A204.1 (cell line): ENCODE results near the gene S100A5.
"Not testable (repeated sequence)": the region's sequence is repeated elsewhere in the genome, so short reads cannot be mapped to it uniquely, and the experiment has no call there.

Experiments used
- FAIRE-seq: peaks from 2 replicates; lab custom pipeline; 2012; peaks lifted over from hg19 to GRCh38; lab: Jason Lieb, UNC

Gene S100A5

GRCh38 chr1:153540394-153541361 lies at the start of gene S100A5:
S100A5 (minus strand) TSS chr1:153540934; CDS start chr1:153540191, 743 bp downstream.
- FAIRE-seq: no peak

- no peak for FAIRE-seq
These were observed 47.7 kb upstream of the S100A5 start for GRCh38 chr1:153588482-153588881.

DNA sequence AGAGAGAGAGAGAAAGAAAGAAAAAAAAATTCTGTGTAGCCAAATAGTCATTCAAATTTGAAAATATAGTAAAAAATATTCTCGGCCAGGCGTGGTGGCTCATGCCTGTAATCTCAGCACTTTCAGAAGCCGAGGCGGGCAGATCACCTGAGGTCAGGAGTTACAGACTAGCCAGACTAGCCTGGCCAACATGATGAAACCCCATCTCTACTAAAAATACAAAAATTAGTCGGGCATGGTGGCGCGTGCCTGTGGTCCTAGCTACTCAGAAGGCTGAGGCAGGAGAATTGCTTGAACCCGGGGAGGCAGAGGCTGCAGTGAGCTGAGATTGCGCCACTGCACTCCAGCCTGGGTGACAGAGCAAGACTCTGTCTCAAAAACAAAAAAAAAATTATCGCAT lies 47.3 kb upstream of the S100A5 start:
- FAIRE-seq: not testable (repeated sequence)

DNA sequence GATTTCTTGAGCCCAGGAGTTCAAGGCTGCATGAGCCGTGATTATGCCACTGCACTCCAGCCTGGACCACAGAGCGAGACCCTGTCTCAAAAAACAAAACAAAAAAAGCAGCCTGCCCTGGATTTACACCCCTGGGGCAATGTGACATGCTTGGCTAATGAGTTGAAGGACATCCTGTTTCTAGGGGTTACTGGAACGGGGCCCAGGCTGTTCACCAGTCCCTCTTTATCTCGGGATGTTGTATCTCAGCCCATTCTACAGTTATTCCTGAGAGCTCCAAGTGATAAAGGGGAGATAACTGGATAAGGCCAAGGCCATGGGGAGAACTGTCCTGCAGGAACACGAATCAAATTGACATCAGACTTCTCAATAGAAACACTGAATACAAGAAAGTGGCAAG lies 46.6 kb upstream of the S100A5 start:
- no peak for FAIRE-seq

GRCh38 chr1:153586347-153586746 lies 45.6 kb upstream of the S100A5 start:
- no peak for FAIRE-seq

DNA sequence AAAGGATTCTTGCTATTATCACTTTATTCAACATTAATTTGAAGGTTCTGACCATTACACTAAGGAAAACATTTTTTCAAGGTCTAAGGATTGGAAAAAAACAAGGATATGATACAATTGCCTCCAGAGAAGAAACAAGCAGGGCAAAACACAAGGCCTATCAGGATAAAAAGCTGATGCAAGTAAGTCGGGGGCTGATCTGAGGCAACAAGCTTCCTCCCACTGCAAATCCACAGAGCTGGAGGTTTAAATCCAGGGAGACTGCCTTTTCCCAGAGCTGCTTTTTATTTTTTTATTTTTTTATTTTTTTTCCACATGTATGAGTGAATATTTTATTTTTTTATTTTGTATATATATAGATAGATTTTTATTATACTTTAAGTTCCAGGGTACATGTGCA lies 44.3 kb upstream of the S100A5 start:
- no peak for FAIRE-seq

GRCh38 chr1:153583976-153584375 lies 43.2 kb upstream of the S100A5 start:
- FAIRE-seq: peak; percentile 25

GRCh38 chr1:153583514-153583913 lies 42.8 kb upstream of the S100A5 start:
- FAIRE-seq: not testable (repeated sequence)

- FAIRE-seq: not testable (repeated sequence)
These were observed 42.1 kb upstream of the S100A5 start for GRCh38 chr1:153582836-153583235.

DNA sequence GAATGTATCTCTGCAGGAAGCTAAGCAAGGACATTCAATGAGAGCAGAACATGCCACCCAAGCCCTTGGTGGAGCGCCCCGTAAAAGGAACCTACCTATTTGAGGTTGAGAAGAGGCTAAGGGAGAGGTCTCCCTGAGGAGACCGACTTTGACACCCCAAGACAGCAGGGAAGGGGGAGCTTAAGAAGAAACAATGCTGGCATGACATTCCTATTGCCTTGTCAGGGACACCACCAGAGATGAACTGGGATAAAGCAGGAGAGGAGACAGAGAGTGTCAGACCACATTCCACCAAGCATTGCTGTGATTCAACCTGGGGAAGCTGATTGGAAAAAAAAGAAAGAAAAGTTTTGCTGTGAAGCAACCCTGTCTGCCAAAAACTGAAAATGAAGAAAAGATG lies 38.2 kb upstream of the S100A5 start:
- no peak for FAIRE-seq

DNA sequence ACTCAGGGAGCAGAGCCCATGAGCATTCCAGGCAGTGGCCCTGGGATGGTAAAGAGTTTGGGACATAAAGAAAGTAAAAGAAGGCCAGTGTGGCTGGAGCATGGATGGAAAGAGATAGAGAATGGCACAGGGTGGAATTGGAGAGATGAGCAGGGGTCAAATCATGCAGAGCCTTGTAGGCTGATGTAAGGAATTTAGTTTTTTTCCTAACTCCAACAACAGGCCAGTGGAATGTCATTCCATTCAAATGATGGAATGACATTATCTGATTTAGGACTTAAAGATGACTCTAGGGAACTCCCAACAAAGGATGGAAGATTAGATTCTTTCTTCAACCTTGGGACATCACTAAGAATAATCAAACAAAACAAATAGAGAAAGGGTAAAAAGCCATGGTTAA lies 37.8 kb upstream of the S100A5 start:
- FAIRE-seq: no peak

- FAIRE-seq: no peak
These were observed 36.9 kb upstream of the S100A5 start for GRCh38 chr1:153577624-153578051.

DNA sequence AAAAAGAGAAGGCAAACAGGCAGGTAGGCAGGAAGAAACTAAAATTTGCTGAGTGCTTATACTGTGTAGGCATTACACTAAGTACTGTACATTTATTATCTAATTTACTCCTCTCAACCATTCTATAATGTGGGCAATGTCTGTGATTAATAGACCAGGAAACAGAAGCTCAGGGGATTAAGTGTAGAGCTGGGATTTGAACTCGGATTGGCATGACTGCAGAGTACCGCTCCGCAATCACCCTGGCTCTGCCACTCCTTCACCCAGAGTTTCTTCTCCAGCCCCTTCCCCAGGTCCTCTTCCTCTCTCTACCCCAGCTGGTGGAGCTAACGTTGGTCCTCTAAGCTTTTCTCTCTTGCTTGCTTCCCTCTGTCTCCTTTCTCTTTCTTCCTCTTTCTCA lies 36.4 kb upstream of the S100A5 start:
- FAIRE-seq: no peak

- FAIRE-seq: not testable (repeated sequence)
These were observed 34.8 kb upstream of the S100A5 start for GRCh38 chr1:153575497-153575896.

GRCh38 chr1:153575081-153575491 lies 34.4 kb upstream of the S100A5 start:
- FAIRE-seq: not testable (repeated sequence)

GRCh38 chr1:153573351-153573750 lies 32.6 kb upstream of the S100A5 start:
- FAIRE-seq: no peak

DNA sequence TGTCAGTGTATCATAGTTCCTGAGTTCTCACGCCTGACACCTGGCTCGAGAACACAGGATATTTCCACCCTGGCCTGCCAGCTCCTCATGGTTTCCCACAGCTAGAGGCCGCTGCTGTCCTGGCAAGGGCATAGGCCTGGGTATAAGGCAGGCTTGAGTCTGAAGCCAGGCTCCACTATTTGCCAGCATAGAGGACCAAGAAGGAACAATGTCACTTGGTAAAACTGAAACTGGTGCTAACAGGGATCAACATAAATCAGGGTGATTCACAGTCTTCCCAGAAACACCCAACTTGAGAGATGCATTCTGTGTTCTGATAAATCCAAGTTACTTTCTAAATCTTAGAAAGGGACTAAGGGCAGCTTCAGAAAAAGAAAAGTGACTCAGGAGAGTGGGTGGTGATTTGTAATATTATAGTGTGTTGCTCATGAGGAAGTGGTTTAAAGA lies 31.9 kb upstream of the S100A5 start:
- no peak for FAIRE-seq

GRCh38 chr1:153571706-153572105 lies 31.0 kb upstream of the S100A5 start:
- no peak for FAIRE-seq

GRCh38 chr1:153570874-153571273 lies 30.1 kb upstream of the S100A5 start:
- FAIRE-seq: no peak

GRCh38 chr1:153569465-153569864 lies 28.7 kb upstream of the S100A5 start:
- no peak for FAIRE-seq

GRCh38 chr1:153568367-153569099 lies 27.8 kb upstream of the S100A5 start:
- no peak for FAIRE-seq

GRCh38 chr1:153567621-153568366 lies 27.1 kb upstream of the S100A5 start:
- no peak for FAIRE-seq
